OCI-LY7 (cell line): ENCODE data around the gene CARTPT. TPM values are rescaled to one million over a fixed set of nuclear protein-coding genes. Genes with fewer than 3 reads are reported as not detected.

Experiments
- BruUV-seq: library from RNA; stranded (reverse); fragments of 400-500 nt; replicated peaks from 2 replicates; lab custom pipeline; 2021; lab: Mats Ljungman, UMichigan
- CTCF ChIA-PET: fragments of 300-600 bp; sonication (Branson Sonifier 250); formaldehyde crosslinking; loops from one replicate; lab custom pipeline; 2022; ENCODE audit warnings: antibody characterized with exemption; ENCODE audit not compliant: unreplicated experiment; lab: Charles Lee
- POLR2A ChIA-PET: fragments of 300-600 bp; sonication (Branson Sonifier 250); formaldehyde crosslinking; loops from one replicate; lab custom pipeline; 2022; ENCODE audit warnings: antibody characterized with exemption; lab: Charles Lee
- DNase-seq: peaks from one replicate; pipeline ENCODE4 v3.0.0-alpha.2; 2015; ENCODE audit warnings: low spot score
- H2AFZ ChIP-seq: fragments of 200-600 bp; sonication (generic), shearing (Covaris generic); 2 replicates; pipeline ENCODE4 v1.6.1; 2014; ENCODE audit warnings: mild to moderate bottlenecking, antibody characterized with exemption, low read length, moderate library complexity
- H3K27ac ChIP-seq: fragments of 200-600 bp; sonication (generic); 2 replicates; pipeline ENCODE4 v1.5.1; 2014; ENCODE audit warnings: mixed run types, low read depth, mild to moderate bottlenecking, moderate library complexity, low read length, inconsistent platforms; ENCODE audit not compliant: poor library complexity, severe bottlenecking
- H3K36me3 ChIP-seq: fragments of 200-600 bp; sonication (generic); 2 replicates; pipeline ENCODE4 v1.6.1; 2014; ENCODE audit warnings: mild to moderate bottlenecking, antibody characterized with exemption, low read length, moderate library complexity, mixed read lengths; ENCODE audit not compliant: insufficient read depth
- H3K4me1 ChIP-seq: fragments of 200-600 bp; sonication (generic); 2 replicates; pipeline ENCODE4 v1.5.1; 2014; ENCODE audit warnings: mild to moderate bottlenecking, low read length; ENCODE audit not compliant: insufficient read depth, poor library complexity, severe bottlenecking
- H3K4me2 ChIP-seq: fragments of 200-600 bp; sonication (generic); 2 replicates; pipeline ENCODE4 v1.6.1; 2014; ENCODE audit warnings: mild to moderate bottlenecking, low read length
- H3K4me3 ChIP-seq: fragments of 200-600 bp; sonication (generic); 2 replicates; pipeline ENCODE4 v1.5.1; 2014; ENCODE audit warnings: mild to moderate bottlenecking, low read depth, low read length; ENCODE audit not compliant: poor library complexity, severe bottlenecking
- H3K79me2 ChIP-seq: fragments of 200-600 bp; sonication (generic); 2 replicates; pipeline ENCODE4 v1.6.1; 2016; ENCODE audit warnings: low read depth, mild to moderate bottlenecking, low read length, moderate library complexity, mixed read lengths; ENCODE audit not compliant: insufficient read depth
- H3K9me2 ChIP-seq: fragments of 200-600 bp; sonication (generic); 2 replicates; pipeline ENCODE4 v1.6.1; 2016; ENCODE audit warnings: mild to moderate bottlenecking, low read length, mixed read lengths; ENCODE audit not compliant: insufficient read depth
- H3K9me3 ChIP-seq: fragments of 200-600 bp; sonication (generic); 2 replicates; pipeline ENCODE4 v1.6.1; 2014; ENCODE audit warnings: mild to moderate bottlenecking, mixed run types, low read length, mixed read lengths
- H4K20me1 ChIP-seq: fragments of 200-600 bp; sonication (generic); 2 replicates; pipeline ENCODE4 v1.6.1; 2014; ENCODE audit warnings: mild to moderate bottlenecking, antibody characterized with exemption, low read length, moderate library complexity, mixed read lengths; ENCODE audit not compliant: insufficient read depth
- EZH2phosphoT487 ChIP-seq: fragments of 200-600 bp; sonication (generic); IDR thresholded peaks from 2 replicates; pipeline ENCODE4 v1.6.1; 2018; ENCODE audit warnings: low read depth, borderline replicate concordance, mild to moderate bottlenecking, mixed run types, antibody characterized with exemption, low read length, moderate library complexity, mixed read lengths
- intact Hi-C: fragments of 100-400 bp; cut with micrococcal nuclease; formaldehyde crosslinking; loops from one replicate; pipeline ENCODE4 v1.10.0; 2022; ENCODE audit not compliant: unreplicated experiment
- total RNA-seq, 2 experiments: library from RNA; depleted of rRNA in 1 of 2; stranded (reverse); fragments of >200 nt in 1 of 2; shearing (Covaris generic) in 1 of 2; gene quantifications; 2 replicates each; pipeline ENCODE4 v1.2.3, GENCODE V29; 2014 to 2022
- TF ChIP-seq, protein P1 (sequence below): fragments of 200-600 bp; sonication (generic); conservative IDR thresholded peaks from 2 replicates; pipeline ENCODE4 v1.5.1; 2014; ENCODE audit warnings: mild to moderate bottlenecking, antibody characterized with exemption, low read length, moderate library complexity, mixed read lengths

Gene CARTPT
- total RNA-seq, 2 experiments from 2014 or later, result not detected

DNA sequence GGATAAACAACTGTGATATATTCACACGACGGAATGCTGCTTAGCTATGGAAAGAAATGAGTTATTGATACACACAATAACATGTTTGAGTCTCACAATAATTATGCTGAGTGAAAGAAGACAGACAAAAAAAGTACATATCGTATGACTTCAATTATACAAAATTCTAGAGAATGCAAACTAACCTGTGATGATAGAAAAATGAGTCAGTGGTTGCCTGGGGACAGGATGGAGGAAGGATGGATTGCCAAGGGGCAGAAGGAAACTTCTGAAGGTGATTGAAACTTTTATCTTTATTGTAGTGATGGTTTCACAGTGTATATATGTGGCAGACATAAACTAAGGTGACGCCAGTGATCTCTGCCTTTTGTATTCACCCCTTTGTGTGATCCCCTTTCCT, 7.5 kb upstream of the CARTPT start:
- TF ChIP-seq EZH2phosphoT487, result no peak
- TF ChIP-seq, protein P1, sequence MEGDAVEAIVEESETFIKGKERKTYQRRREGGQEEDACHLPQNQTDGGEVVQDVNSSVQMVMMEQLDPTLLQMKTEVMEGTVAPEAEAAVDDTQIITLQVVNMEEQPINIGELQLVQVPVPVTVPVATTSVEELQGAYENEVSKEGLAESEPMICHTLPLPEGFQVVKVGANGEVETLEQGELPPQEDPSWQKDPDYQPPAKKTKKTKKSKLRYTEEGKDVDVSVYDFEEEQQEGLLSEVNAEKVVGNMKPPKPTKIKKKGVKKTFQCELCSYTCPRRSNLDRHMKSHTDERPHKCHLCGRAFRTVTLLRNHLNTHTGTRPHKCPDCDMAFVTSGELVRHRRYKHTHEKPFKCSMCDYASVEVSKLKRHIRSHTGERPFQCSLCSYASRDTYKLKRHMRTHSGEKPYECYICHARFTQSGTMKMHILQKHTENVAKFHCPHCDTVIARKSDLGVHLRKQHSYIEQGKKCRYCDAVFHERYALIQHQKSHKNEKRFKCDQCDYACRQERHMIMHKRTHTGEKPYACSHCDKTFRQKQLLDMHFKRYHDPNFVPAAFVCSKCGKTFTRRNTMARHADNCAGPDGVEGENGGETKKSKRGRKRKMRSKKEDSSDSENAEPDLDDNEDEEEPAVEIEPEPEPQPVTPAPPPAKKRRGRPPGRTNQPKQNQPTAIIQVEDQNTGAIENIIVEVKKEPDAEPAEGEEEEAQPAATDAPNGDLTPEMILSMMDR, result no peak
- no peaks in the 10 kb centered on the region for H4K20me1 ChIP-seq
- no peak for DNase-seq
- H3K36me3 ChIP-seq, result no peaks in the 10 kb centered on the region
- BruUV-seq, result no TSS peak
- intact Hi-C loops, result no loop called here
- no peak overlapping the region for H3K4me3 ChIP-seq
- CTCF ChIA-PET, result no interaction called here
- no peaks in the 10 kb centered on the region for H3K9me2 ChIP-seq
- no peaks in the 10 kb centered on the region for H3K79me2 ChIP-seq
- H3K27ac ChIP-seq, result no peak overlapping the region
- no peaks in the 10 kb centered on the region for H3K9me3 ChIP-seq
- no peak overlapping the region for H2AFZ ChIP-seq
- H3K4me2 ChIP-seq, result no peak overlapping the region
- H3K4me1 ChIP-seq, result no peaks in the 10 kb centered on the region
- POLR2A ChIA-PET, result no interaction called here

DNA sequence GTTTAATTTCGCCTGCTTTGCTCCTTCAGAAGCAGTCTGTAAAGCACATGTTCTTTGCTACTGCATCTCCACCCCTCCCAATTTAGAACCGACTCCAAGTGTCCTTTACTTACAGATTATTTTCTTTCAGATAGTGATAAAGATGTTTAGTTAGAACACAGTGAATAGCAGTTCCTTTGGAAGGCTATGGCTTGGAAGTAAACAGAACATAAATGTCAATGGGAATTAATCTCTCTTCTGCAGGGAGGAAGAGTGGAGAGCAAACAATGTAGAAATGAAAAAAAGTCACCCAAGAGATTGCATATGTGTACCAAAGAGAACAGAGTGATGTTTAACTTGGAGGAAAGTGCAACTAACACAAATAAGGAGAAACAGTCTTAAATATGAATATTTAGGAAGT, 4.2 kb upstream of the CARTPT start:
- BruUV-seq, result no TSS peak
- no peak overlapping the region for H3K27ac ChIP-seq
- TF ChIP-seq EZH2phosphoT487, result no peak
- TF ChIP-seq, protein P1, result no peak
- H3K9me2 ChIP-seq, result no peaks in the 10 kb centered on the region
- no peak overlapping the region for H2AFZ ChIP-seq
- no peak overlapping the region for H3K4me3 ChIP-seq
- H3K79me2 ChIP-seq, result no peaks in the 10 kb centered on the region
- H3K36me3 ChIP-seq, result no peaks in the 10 kb centered on the region
- no peak overlapping the region for H3K4me2 ChIP-seq
- H3K9me3 ChIP-seq, result no peaks in the 10 kb centered on the region
- H4K20me1 ChIP-seq, result no peaks in the 10 kb centered on the region
- CTCF ChIA-PET, result no interaction called here
- no peaks in the 10 kb centered on the region for H3K4me1 ChIP-seq
- intact Hi-C loops, result no loop called here
- POLR2A ChIA-PET, result no interaction called here
- no peak for DNase-seq

DNA sequence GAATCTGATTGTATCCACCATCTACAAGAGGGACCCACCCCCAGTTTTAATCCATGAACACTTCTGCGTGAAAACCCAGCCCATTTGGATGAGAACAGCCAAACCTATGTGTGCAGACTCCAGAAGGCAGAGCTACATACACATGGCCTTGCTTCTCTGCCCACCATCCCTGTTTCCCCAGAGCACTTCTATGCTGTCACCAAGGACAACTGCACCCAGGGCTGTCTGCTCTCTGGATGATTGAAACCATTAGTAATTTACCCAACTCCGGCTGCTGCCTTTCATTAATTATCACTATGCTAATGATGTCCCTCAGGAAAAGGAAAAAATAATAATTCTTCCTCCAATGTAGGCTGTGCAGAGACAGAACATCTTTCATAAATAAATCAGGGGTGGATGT, 8.9 kb downstream of the CARTPT start:
- H3K4me3 ChIP-seq, result no peak overlapping the region
- H3K9me2 ChIP-seq, result no peaks in the 10 kb centered on the region
- H3K9me3 ChIP-seq, result no peaks in the 10 kb centered on the region
- intact Hi-C loops, result no loop called here
- ChIA-PET POLR2A (no interaction called here), CTCF (no interaction called here)
- H3K4me2 ChIP-seq, result no peak overlapping the region
- H3K79me2 ChIP-seq, result no peaks in the 10 kb centered on the region
- no peak overlapping the region for H2AFZ ChIP-seq
- no peak for TF ChIP-seq EZH2phosphoT487
- TF ChIP-seq, protein P1, result no peak
- BruUV-seq, result no TSS peak
- no peaks in the 10 kb centered on the region for H3K36me3 ChIP-seq
- no peak for DNase-seq
- H3K4me1 ChIP-seq, result no peaks in the 10 kb centered on the region
- H3K27ac ChIP-seq, result no peak overlapping the region
- H4K20me1 ChIP-seq, result no peaks in the 10 kb centered on the region
